ENCODE measurements around the gene TOR3A.

The TOR3A gene

DNA sequence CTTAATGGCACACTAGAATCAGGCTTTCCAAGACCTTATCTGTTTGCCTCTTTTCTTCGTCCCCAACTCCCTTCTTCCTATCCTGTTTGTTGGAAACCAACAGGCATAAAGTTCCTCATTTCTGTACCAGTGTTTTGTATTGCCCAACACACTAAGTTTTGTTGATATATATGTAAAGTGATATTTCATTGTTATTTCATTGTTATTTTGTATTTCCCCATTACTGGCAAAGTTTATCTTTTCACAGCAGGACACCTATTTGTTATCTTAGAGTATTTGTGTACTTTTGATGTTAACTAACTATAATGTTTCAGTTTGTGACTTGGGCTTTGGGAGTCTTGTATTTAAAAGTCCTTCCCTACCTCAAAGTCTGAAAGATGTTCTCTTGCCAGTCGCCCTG is 29.1 kb upstream of the TOR3A start:
- TF ChIP-seq, protein P1, sequence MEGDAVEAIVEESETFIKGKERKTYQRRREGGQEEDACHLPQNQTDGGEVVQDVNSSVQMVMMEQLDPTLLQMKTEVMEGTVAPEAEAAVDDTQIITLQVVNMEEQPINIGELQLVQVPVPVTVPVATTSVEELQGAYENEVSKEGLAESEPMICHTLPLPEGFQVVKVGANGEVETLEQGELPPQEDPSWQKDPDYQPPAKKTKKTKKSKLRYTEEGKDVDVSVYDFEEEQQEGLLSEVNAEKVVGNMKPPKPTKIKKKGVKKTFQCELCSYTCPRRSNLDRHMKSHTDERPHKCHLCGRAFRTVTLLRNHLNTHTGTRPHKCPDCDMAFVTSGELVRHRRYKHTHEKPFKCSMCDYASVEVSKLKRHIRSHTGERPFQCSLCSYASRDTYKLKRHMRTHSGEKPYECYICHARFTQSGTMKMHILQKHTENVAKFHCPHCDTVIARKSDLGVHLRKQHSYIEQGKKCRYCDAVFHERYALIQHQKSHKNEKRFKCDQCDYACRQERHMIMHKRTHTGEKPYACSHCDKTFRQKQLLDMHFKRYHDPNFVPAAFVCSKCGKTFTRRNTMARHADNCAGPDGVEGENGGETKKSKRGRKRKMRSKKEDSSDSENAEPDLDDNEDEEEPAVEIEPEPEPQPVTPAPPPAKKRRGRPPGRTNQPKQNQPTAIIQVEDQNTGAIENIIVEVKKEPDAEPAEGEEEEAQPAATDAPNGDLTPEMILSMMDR (IDR thresholded peaks at IDR 0.05; ENCODE audit: low read depth, low read length, missing control alignments): no peak
- H3K4me3 ChIP-seq (ENCODE audit: low read depth, low read length): no peak overlapping the region
- in situ Hi-C loops (cut with HindIII; ENCODE audit: low sequenced_read_pairs): no loop called here
- DNase-seq (ENCODE audit: low read depth): no peak

DNA sequence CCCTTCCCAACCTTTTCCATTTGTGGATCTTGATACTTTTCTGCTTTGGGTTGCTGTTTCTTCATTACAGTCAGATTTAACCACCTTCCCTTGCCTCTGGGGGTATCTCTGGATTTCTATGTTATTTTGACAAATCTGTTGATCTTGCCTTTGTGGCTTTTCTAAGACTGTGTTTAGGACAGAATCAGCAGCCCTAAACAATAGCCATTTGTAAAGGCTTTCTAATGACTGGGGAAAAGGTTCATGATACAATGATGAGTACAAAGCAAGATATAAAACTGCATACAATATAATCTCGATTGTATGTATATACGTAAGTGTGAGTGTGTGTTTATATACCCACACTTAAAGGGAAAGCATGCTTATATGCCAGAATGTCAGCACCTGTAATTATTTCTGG is 28.4 kb upstream of the TOR3A start:
- in situ Hi-C loops (cut with HindIII; ENCODE audit: low sequenced_read_pairs): no loop called here
- no peak overlapping the region for H3K4me3 ChIP-seq (ENCODE audit: low read depth, low read length)
- TF ChIP-seq, protein P1 (IDR thresholded peaks at IDR 0.05; ENCODE audit: low read depth, low read length, missing control alignments): no peak
- DNase-seq (ENCODE audit: low read depth): no peak

DNA sequence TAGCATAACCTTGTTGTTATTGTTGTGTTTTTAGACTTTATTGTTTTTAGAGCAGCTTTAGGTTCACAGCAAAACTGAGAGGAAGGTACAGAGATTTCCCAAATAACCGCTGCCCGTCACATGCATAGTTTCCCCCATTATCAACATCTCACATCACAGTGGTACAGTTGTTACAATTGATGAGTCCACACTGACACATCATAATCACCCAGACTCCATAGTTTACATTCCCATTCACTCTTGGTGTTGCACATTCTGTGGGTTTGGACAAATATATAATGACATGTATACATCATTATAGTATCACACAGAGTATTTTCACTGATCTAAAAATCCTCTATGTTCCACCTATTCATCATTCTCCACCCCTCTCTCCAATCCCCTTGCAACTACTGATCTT is 25.9 kb upstream of the TOR3A start:
- in situ Hi-C loops (cut with HindIII; ENCODE audit: low sequenced_read_pairs): no loop called here
- TF ChIP-seq, protein P1 (IDR thresholded peaks at IDR 0.05; ENCODE audit: low read depth, low read length, missing control alignments): no peak
- H3K4me3 ChIP-seq (ENCODE audit: low read depth, low read length): no peak overlapping the region
- DNase-seq (ENCODE audit: low read depth): no peak

DNA sequence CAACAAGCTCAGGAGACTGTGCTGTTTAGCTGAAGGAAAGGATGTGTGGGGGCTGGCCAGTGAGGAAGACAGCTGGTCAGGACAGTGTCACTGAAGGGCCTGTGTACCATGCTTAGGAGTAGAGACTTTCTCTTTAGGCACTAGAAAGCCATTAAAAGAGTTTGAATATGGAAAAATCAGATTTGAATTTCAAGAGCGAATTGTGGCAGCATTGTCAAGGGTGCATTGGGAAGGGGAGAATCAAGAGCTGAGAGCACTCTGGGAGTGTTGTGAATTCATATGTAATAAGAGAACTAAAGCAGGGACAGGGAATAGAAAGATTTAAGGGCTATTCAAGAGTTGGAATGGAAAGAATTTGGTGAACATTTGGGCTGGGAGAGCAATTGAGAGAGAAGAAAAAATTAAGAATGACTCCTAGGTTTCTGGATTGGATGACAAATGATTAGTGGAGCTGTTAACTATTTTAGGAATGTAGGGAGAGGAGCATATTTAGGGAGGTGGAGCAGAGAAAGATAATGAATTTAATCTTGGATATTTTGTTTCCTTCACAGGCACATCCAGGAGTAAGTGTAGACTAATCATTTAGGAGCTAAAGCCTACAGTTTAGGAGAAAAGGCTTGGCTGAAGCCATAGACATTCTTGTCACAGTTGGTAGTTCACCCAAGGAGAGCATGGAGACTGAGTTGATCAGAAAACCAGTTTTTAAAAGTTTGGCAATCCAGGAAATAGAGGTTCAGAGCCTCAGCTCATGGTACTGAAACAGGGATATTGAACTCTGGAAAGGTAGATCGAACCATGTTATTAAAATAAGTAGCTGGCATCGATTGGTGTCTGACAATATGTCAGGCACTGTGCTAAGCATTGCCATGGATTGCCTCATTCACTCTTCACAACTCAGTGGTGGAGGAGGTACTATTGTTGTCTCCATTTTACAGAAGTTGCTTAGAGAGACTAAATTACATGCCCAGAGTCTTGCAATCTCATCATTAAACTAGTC is 23.1 kb upstream of the TOR3A start:
- DNase-seq (ENCODE audit: low read depth): no peak
- in situ Hi-C loops (cut with HindIII; ENCODE audit: low sequenced_read_pairs): no loop called here
- no peak overlapping the region for H3K4me3 ChIP-seq (ENCODE audit: low read depth, low read length)
- TF ChIP-seq, protein P1 (IDR thresholded peaks at IDR 0.05; ENCODE audit: low read depth, low read length, missing control alignments): no peak

DNA sequence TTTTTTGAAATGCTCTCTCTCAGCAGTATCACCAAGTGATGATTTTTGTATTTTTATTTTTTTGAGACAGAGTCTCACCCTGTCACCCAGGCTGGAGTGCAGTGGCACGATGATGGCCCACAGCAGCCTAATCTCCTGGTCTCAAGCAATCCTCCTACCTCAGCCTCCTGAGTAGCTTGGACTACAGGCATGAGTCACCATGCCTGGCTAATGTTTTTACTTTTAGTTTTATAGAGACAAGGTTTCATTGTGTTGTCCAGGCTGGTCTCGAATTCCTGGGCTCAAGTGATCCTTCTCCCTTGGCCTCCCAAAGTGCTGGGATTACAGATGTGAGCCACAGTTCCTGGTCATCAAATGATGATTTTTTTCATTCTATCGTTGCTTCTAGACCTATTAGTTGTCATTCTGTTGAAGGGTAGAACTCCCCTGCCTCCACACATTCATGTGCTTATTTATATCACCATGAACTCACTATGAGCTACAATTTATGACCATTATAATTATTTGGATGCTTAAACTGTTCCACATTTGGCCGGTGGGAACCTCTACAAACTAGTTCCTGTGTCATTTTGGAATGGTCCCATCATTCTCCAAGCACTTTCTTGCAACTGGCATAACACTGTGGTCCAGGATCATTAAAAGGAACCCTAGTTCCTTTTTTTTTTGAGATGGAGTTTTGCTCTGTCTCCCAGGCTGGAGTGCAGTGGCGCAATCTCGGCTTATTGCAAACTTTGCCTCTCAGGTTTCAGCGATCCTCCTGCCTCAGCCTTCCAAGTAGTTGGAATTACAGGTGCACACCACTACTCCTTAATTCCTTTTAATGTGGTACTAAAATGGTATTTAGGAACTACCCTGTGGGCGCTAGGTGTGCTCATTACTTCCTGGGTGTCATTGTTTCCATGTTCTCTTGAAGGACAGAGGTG is 20.2 kb upstream of the TOR3A start:
- TF ChIP-seq, protein P1 (IDR thresholded peaks at IDR 0.05; ENCODE audit: low read depth, low read length, missing control alignments): no peak

DNA sequence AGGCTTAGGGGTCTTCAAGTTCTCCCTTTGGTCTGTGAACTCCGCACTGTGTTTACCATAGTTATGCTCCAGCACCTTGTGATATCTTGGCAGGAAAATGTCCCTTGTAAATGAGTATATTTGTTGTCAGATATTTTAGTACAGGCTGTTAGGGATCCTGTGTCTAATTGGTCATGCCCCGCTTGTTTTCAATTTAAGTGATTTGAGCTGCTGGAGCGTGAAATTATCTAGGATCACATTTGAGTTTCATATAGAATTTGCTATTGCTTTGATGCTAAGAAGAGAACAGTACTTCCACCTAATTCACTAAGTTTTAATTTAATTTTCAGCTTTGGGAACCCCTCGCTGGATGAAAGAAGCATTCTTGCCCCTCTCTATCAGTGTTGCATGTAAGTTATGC is 15.4 kb upstream of the TOR3A start:
- no peak for DNase-seq (ENCODE audit: low read depth)
- TF ChIP-seq, protein P1 (IDR thresholded peaks at IDR 0.05; ENCODE audit: low read depth, low read length, missing control alignments): no peak
- H3K4me3 ChIP-seq (ENCODE audit: low read depth, low read length): no peak overlapping the region
- in situ Hi-C loops (cut with HindIII; ENCODE audit: low sequenced_read_pairs): no loop called here

More for the DNA sequence above, 20.2 kb upstream of the TOR3A start:
- no peak for DNase-seq (ENCODE audit: low read depth)
- no peak overlapping the region for H3K4me3 ChIP-seq (ENCODE audit: low read depth, low read length)
- in situ Hi-C loops (cut with HindIII; ENCODE audit: low sequenced_read_pairs): no loop called here

All from astrocyte of the cerebellum (primary cell).